Sigmoid colon (tissue), 7 donors: ENCODE measurements around the gene TNFAIP8. TPM values are rescaled to one million over a fixed set of nuclear protein-coding genes. Genes with fewer than 3 reads are reported as not detected.
A peak's percentile ranks its signal among the peaks of the same experiment; 100 is the strongest.

Experiments used
- DNase-seq: peaks from one replicate; pipeline ENCODE4 v3.0.0-alpha.2; 2019
- H3K27ac ChIP-seq, 4 donors: fragments of 200-600 bp; sonication (generic); one replicate each; pipeline ENCODE4 v1.5.1; 2016 to 2019; ENCODE audit warnings: mild to moderate bottlenecking in 1 of 4
- H3K27me3 ChIP-seq, 3 donors: fragments of 200-600 bp; sonication (generic); one replicate each; pipeline ENCODE4 v1.5.1; 2019; ENCODE audit warnings: mild to moderate bottlenecking in 1 of 3
- H3K36me3 ChIP-seq, 4 donors: fragments of 200-600 bp; sonication (generic); one replicate each; pipeline ENCODE4 v1.5.1; 2016 to 2019
- H3K4me1 ChIP-seq, 4 donors: fragments of 200-600 bp; sonication (generic); one replicate each; pipeline ENCODE4 v1.5.1; 2017 to 2019
- H3K4me3 ChIP-seq, 4 donors: fragments of 200-600 bp; sonication (generic); one replicate each; pipeline ENCODE4 v1.5.1; 2017 to 2019; ENCODE audit warnings: mild to moderate bottlenecking in 2 of 4, moderate library complexity in 1 of 4
- H3K9me3 ChIP-seq, 4 donors: fragments of 200-600 bp in 3 of 4; sonication (generic) in 3 of 4; one replicate each; pipeline versions ENCODE4 v1.5.1 to v1.6.1; 2013 to 2019
- CTCF ChIP-seq, 4 experiments: fragments of 450-650 bp in 3 of 4; fragments of 200-600 bp in 1 of 4; IDR thresholded peaks; one replicate each; pipeline ENCODE4 v1.5.1; 2016 to 2019; ENCODE audit warnings: antibody characterized with exemption in 4 of 4, mild to moderate bottlenecking in 3 of 4, moderate library complexity in 2 of 4
- EP300 ChIP-seq, 4 donors: sonication (generic); formaldehyde crosslinking; IDR thresholded peaks; one replicate each; pipeline ENCODE4 v1.6.1; 2017; ENCODE audit warnings: antibody characterized with exemption in 4 of 4
- POLR2A ChIP-seq, 2 donors: fragments of 450-650 bp; IDR thresholded peaks; one replicate each; pipeline ENCODE4 v1.6.1; 2016; ENCODE audit warnings: antibody characterized with exemption in 2 of 2, mild to moderate bottlenecking in 2 of 2, moderate library complexity in 2 of 2
- POLR2AphosphoS5 ChIP-seq, 4 donors: sonication (generic); formaldehyde crosslinking; IDR thresholded peaks; one replicate each; pipeline ENCODE4 v1.6.1; 2017; ENCODE audit warnings: antibody characterized with exemption in 4 of 4
- WGBS, 2 donors: extraction: QIAGEN DNeasy Blood & Tissue Kit; methylation state at CpG; one replicate each; pipeline ENCODE4 v1.1.7; 2013; 5-methylcytosine and 5-hydroxymethylcytosine counted together
- intact Hi-C: fragments of 100-400 bp; cut with DNase I; formaldehyde crosslinking; loops from one replicate; pipeline ENCODE4 v1.15.1; 2023
- polyA plus RNA-seq, 3 donors: library from polyadenylated mRNA; stranded (reverse); fragments of 200-250 nt; gene quantifications; one replicate each; pipeline ENCODE4 v1.2.3, GENCODE V29; 2013
- total RNA-seq, 4 donors: library from RNA; depleted of rRNA; stranded (reverse); fragments of >200 nt; gene quantifications; one replicate each; pipeline ENCODE4 v1.1.0, GENCODE V29; 2016
- donor health status: healthy with polysubstance abuse.
- donor health status: Bipolar disorder and iron deficiency.
- donor health status: healthy.

The TNFAIP8 gene
- total and polyA plus RNA-seq, 7 donors: 6.9 to 55.8 (median 14.8) TPM

GRCh38 chr5:119342406-119342805 lies 13.4 kb upstream of the TNFAIP8 start:
- H3K36me3 ChIP-seq: no peaks in the 10 kb centered on the region
- peaks cover 0 to 23% (median 14%) of the 10 kb centered on the region in 4 donors for H3K4me1 ChIP-seq
- no peak for DNase-seq
- no peaks in the 10 kb centered on the region for H3K27me3 ChIP-seq
- no peak overlapping the region for H3K4me3 ChIP-seq
- peak overlapping the region in 1 of 4 donors; percentile 6 for H3K27ac ChIP-seq
- intact Hi-C loops: no loop called here
- no peaks in the 10 kb centered on the region for H3K9me3 ChIP-seq
- WGBS, 2 donors: 71 to 88% methylated on average over 1 of the region's 1 CpG
- no peak for TF ChIP-seq EP300 (IDR thresholded peaks at IDR 0.05)
- no peak for TF ChIP-seq POLR2AphosphoS5 (IDR thresholded peaks at IDR 0.05)
- TF ChIP-seq CTCF (IDR thresholded peaks at IDR 0.05): no peak
- no peak for TF ChIP-seq POLR2A (IDR thresholded peaks at IDR 0.05)

GRCh38 chr5:119343052-119343451 lies 12.8 kb upstream of the TNFAIP8 start:
- TF ChIP-seq POLR2AphosphoS5 (IDR thresholded peaks at IDR 0.05) (peak in 3 of 4 donors; percentile 7 to 56 (median 43)), CTCF (IDR thresholded peaks at IDR 0.05) (no peak)
- Histone ChIP-seq H3K4me1 (peaks cover 0 to 19% (median 14%) of the 10 kb centered on the region in 4 donors), H3K36me3 (no peaks in the 10 kb centered on the region), H3K27me3 (no peaks in the 10 kb centered on the region), H3K27ac (peak overlapping the region in 1 of 4 donors; percentile 8), H3K9me3 (no peaks in the 10 kb centered on the region), H3K4me3 (no peak overlapping the region)
- WGBS, 2 donors: 31 to 49% methylated on average over 6 of the region's 6 CpGs
- DNase-seq: no peak
- intact Hi-C loops: no loop called here

- Histone ChIP-seq H3K36me3 (no peaks in the 10 kb centered on the region), H3K27ac (no peak overlapping the region), H3K27me3 (no peaks in the 10 kb centered on the region), H3K4me1 (peaks cover 0 to 19% (median 14%) of the 10 kb centered on the region in 4 donors), H3K9me3 (no peaks in the 10 kb centered on the region), H3K4me3 (no peak overlapping the region)
- no peak for DNase-seq
- 66 to 88% methylated on average over 3 of the region's 3 CpGs for WGBS, 2 donors
- TF ChIP-seq CTCF (IDR thresholded peaks at IDR 0.05) (no peak), EP300 (IDR thresholded peaks at IDR 0.05) (no peak), POLR2A (IDR thresholded peaks at IDR 0.05) (no peak), POLR2AphosphoS5 (IDR thresholded peaks at IDR 0.05) (no peak)
- intact Hi-C loops: no loop called here
Measured at GRCh38 chr5:119343766-119344165, 12.1 kb upstream of the TNFAIP8 start.

GRCh38 chr5:119344231-119344630 lies 11.6 kb upstream of the TNFAIP8 start:
- WGBS, 2 donors: 49 to 63% methylated on average over 2 of the region's 2 CpGs
- Histone ChIP-seq H3K36me3 (no peaks in the 10 kb centered on the region), H3K4me1 (peaks cover 0 to 19% (median 14%) of the 10 kb centered on the region in 4 donors), H3K27ac (no peak overlapping the region), H3K27me3 (no peaks in the 10 kb centered on the region), H3K9me3 (no peaks in the 10 kb centered on the region), H3K4me3 (no peak overlapping the region)
- intact Hi-C loops: no loop called here
- DNase-seq: no peak
- no peak for TF ChIP-seq POLR2AphosphoS5 (IDR thresholded peaks at IDR 0.05)
- TF ChIP-seq EP300 (IDR thresholded peaks at IDR 0.05): no peak
- no peak for TF ChIP-seq CTCF (IDR thresholded peaks at IDR 0.05)
- TF ChIP-seq POLR2A (IDR thresholded peaks at IDR 0.05): no peak

- no peaks in the 10 kb centered on the region for H3K36me3 ChIP-seq
- H3K4me3 ChIP-seq: no peak overlapping the region
- H3K4me1 ChIP-seq: peaks cover 0 to 19% (median 14%) of the 10 kb centered on the region in 4 donors
- no peak overlapping the region for H3K27ac ChIP-seq
- no peaks in the 10 kb centered on the region for H3K27me3 ChIP-seq
- 62 to 84% methylated on average over 3 of the region's 3 CpGs for WGBS, 2 donors
- no peaks in the 10 kb centered on the region for H3K9me3 ChIP-seq
- intact Hi-C loops: no loop called here
- TF ChIP-seq POLR2AphosphoS5 (IDR thresholded peaks at IDR 0.05) (no peak), POLR2A (IDR thresholded peaks at IDR 0.05) (no peak)
- no peak for DNase-seq
Measured at GRCh38 chr5:119345861-119346260, 10.0 kb upstream of the TNFAIP8 start.
